ENCODE data around the gene LRMDA. TPM values are rescaled to one million over a fixed set of nuclear protein-coding genes. Genes with fewer than 3 reads are reported as not detected.

Gene LRMDA
- total and polyA plus RNA-seq, 10 of the 15 experiments (the other 5 are each of a cell fraction or from before 2014, with no cell fraction given) = 0.07 to 0.54 (median 0.29) TPM; not detected in 4

GRCh38 chr10:75911426-75911825 lies 480.0 kb downstream of the LRMDA start:
- in situ Hi-C loops (cut with MboI) = no loop called here
- RAD21 ChIA-PET (ENCODE audit: unreplicated experiment) = interaction anchor here (2.2 kb wide), 1 partner anchor 511 kb away, joined by 10 read pairs; no protein-coding TSS in a partner anchor

GRCh38 chr10:75916906-75917305 lies 485.5 kb downstream of the LRMDA start:
- POLR2A ChIA-PET = interaction anchor here (0.6 kb wide), 1 partner anchor 218 kb away, joined by 8 read pairs; no protein-coding TSS in a partner anchor
- DNase-seq (ENCODE audit: low read depth, low spot score) (no peak), FAIRE-seq (no peak), ATAC-seq (no peak)
- no peak overlapping the region for H3K27ac ChIP-seq (ENCODE audit: control insufficient read depth, insufficient read depth)
- in situ Hi-C loops (cut with MboI) = no loop called here
- CTCF ChIA-PET = no interaction called here
- no peak overlapping the region for H2AFZ ChIP-seq (ENCODE audit: control insufficient read depth, low read depth, low read length)
- H4K20me1 ChIP-seq (ENCODE audit: control insufficient read depth, insufficient read depth) = no peaks in the 10 kb centered on the region
- SMC1A ChIA-PET (ENCODE audit: uncharacterized antibody, unreplicated experiment) = no interaction called here
- H3K4me2 ChIP-seq (ENCODE audit: control insufficient read depth, insufficient read depth) = no peak overlapping the region
- RAD21 ChIA-PET (ENCODE audit: unreplicated experiment) = no interaction called here
- no TSS peak for BruUV-seq (replicated peaks)
- H3K4me3 ChIP-seq = no peak overlapping the region
- no peaks in the 10 kb centered on the region; a peak in 1 of 4 replicates for H3K36me3 ChIP-seq (ENCODE audit: control insufficient read depth in 2 of 2, insufficient read depth in 2 of 2, low read length in 1 of 2)
- 59% methylated on average over 3 of the region's 3 CpGs for WGBS (ENCODE audit: insufficient coverage, insufficient replicate concordance, low lambda C conversion rate, missing lambda C conversion rate)
- no peaks in the 10 kb centered on the region for H3K4me1 ChIP-seq (ENCODE audit: control insufficient read depth, insufficient read depth, low read length)
- no peak overlapping the region for H3K9ac ChIP-seq (ENCODE audit: control insufficient read depth, insufficient read depth, low read length)
- no peaks in the 10 kb centered on the region for H3K27me3 ChIP-seq (replicated peaks in 1 of 2; ENCODE audit: control insufficient read depth in 2 of 2, insufficient read depth in 2 of 2, low read length in 1 of 2)
- intact Hi-C loops (cut with micrococcal nuclease; ENCODE audit: unreplicated experiment) = no loop called here
- no peaks in the 10 kb centered on the region for H3K9me3 ChIP-seq (replicated peaks; ENCODE audit: control insufficient read depth, insufficient read depth, low read length)
- H3K79me2 ChIP-seq (ENCODE audit: control insufficient read depth, insufficient read depth, low read length) = no peaks in the 10 kb centered on the region
- TF ChIP-seq SIX5 (IDR thresholded peaks at IDR 0.05; ENCODE audit: low read depth, low read length, severe bottlenecking) (no peak), CBX3 (IDR thresholded peaks at IDR 0.05; ENCODE audit: borderline replicate concordance, low read depth) (no peak), WRNIP1 (IDR thresholded peaks at IDR 0.05; ENCODE audit: borderline replicate concordance, low read depth, low read length) (no peak), HDGF (IDR thresholded peaks at IDR 0.05) (no peak), IKZF1 (conservative IDR thresholded peaks at IDR 0.05) (no peak), PAX8 (IDR thresholded peaks at IDR 0.05) (no peak), CHD2 (IDR thresholded peaks at IDR 0.05; ENCODE audit: borderline replicate concordance, low read depth, low read length) (no peak), EZH2 (IDR thresholded peaks at IDR 0.05; ENCODE audit: borderline replicate concordance, control insufficient read depth, low read depth, low read length) (no peak), ESRRA (IDR thresholded peaks at IDR 0.05; ENCODE audit: low read length) (no peak), MXI1 (IDR thresholded peaks at IDR 0.05; ENCODE audit: low read depth, low read length) (no peak), HDAC6 (IDR thresholded peaks at IDR 0.05; ENCODE audit: unreplicated experiment) (no peak), BMI1 (IDR thresholded peaks at IDR 0.05; ENCODE audit: borderline replicate concordance) (no peak), SP1 (IDR thresholded peaks at IDR 0.05; ENCODE audit: low read depth, low read length) (no peak), GATAD2B (conservative IDR thresholded peaks at IDR 0.05; ENCODE audit: low read depth) (no peak)
- TF ChIP-seq, protein P1, sequence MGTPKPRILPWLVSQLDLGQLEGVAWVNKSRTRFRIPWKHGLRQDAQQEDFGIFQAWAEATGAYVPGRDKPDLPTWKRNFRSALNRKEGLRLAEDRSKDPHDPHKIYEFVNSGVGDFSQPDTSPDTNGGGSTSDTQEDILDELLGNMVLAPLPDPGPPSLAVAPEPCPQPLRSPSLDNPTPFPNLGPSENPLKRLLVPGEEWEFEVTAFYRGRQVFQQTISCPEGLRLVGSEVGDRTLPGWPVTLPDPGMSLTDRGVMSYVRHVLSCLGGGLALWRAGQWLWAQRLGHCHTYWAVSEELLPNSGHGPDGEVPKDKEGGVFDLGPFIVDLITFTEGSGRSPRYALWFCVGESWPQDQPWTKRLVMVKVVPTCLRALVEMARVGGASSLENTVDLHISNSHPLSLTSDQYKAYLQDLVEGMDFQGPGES (IDR thresholded peaks at IDR 0.05) = no peak
- TF ChIP-seq, protein P2, sequence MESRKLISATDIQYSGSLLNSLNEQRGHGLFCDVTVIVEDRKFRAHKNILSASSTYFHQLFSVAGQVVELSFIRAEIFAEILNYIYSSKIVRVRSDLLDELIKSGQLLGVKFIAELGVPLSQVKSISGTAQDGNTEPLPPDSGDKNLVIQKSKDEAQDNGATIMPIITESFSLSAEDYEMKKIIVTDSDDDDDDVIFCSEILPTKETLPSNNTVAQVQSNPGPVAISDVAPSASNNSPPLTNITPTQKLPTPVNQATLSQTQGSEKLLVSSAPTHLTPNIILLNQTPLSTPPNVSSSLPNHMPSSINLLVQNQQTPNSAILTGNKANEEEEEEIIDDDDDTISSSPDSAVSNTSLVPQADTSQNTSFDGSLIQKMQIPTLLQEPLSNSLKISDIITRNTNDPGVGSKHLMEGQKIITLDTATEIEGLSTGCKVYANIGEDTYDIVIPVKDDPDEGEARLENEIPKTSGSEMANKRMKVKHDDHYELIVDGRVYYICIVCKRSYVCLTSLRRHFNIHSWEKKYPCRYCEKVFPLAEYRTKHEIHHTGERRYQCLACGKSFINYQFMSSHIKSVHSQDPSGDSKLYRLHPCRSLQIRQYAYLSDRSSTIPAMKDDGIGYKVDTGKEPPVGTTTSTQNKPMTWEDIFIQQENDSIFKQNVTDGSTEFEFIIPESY (IDR thresholded peaks at IDR 0.05) = no peak

More at GRCh38 chr10:75911426-75911825, 480.0 kb downstream of the LRMDA start:
- no TSS peak for BruUV-seq (replicated peaks)
- Histone ChIP-seq H3K9ac (ENCODE audit: control insufficient read depth, insufficient read depth, low read length) (no peak overlapping the region), H2AFZ (ENCODE audit: control insufficient read depth, low read depth, low read length) (no peak overlapping the region), H3K27ac (ENCODE audit: control insufficient read depth, insufficient read depth) (no peak overlapping the region), H3K27me3 (replicated peaks in 1 of 2; ENCODE audit: control insufficient read depth in 2 of 2, insufficient read depth in 2 of 2, low read length in 1 of 2) (peaks cover 0 to 2% of the 10 kb centered on the region in 2 experiments; a peak in 1 of 4 replicates), H3K4me3 (no peak overlapping the region), H3K79me2 (ENCODE audit: control insufficient read depth, insufficient read depth, low read length) (no peaks in the 10 kb centered on the region), H3K4me1 (ENCODE audit: control insufficient read depth, insufficient read depth, low read length) (no peaks in the 10 kb centered on the region), H4K20me1 (ENCODE audit: control insufficient read depth, insufficient read depth) (no peaks in the 10 kb centered on the region), H3K9me3 (replicated peaks; ENCODE audit: control insufficient read depth, insufficient read depth, low read length) (no peaks in the 10 kb centered on the region), H3K4me2 (ENCODE audit: control insufficient read depth, insufficient read depth) (no peak overlapping the region), H3K36me3 (ENCODE audit: control insufficient read depth in 2 of 2, insufficient read depth in 2 of 2, low read length in 1 of 2) (no peaks in the 10 kb centered on the region; a peak in 1 of 4 replicates)
- CTCF ChIA-PET = interaction anchor here (0.7 to 0.8 kb wide), 2 partner anchors 47 to 175 kb away, joined by 3 read pairs; no protein-coding TSS in a partner anchor
- SMC1A ChIA-PET (ENCODE audit: uncharacterized antibody, unreplicated experiment) = interaction anchor here (0.6 to 2.7 kb wide), 4 partner anchors 11 to 512 kb away, joined by 3 to 10 read pairs (median 6); no protein-coding TSS in a partner anchor
- POLR2A ChIA-PET = no interaction called here
- WGBS (ENCODE audit: insufficient coverage, insufficient replicate concordance, low lambda C conversion rate, missing lambda C conversion rate) = 2% methylated on average over 2 of the region's 2 CpGs
- FAIRE-seq (no peak), ATAC-seq (no peak), DNase-seq (ENCODE audit: low read depth, low spot score) (no peak)
- intact Hi-C loops (cut with micrococcal nuclease; ENCODE audit: unreplicated experiment) = loop anchor here (2.0 kb wide), 1 partner anchor 513 kb away; no protein-coding TSS in a partner anchor
- TF ChIP-seq POLR2AphosphoS5 (IDR thresholded peaks at IDR 0.05; ENCODE audit: low read length) (no peak), NFYB (IDR thresholded peaks at IDR 0.05; ENCODE audit: insufficient read depth, low read depth, low read length) (no peak)

All from GM12878 (cell line).